ENCODE results near the gene GNAQ.

DNA sequence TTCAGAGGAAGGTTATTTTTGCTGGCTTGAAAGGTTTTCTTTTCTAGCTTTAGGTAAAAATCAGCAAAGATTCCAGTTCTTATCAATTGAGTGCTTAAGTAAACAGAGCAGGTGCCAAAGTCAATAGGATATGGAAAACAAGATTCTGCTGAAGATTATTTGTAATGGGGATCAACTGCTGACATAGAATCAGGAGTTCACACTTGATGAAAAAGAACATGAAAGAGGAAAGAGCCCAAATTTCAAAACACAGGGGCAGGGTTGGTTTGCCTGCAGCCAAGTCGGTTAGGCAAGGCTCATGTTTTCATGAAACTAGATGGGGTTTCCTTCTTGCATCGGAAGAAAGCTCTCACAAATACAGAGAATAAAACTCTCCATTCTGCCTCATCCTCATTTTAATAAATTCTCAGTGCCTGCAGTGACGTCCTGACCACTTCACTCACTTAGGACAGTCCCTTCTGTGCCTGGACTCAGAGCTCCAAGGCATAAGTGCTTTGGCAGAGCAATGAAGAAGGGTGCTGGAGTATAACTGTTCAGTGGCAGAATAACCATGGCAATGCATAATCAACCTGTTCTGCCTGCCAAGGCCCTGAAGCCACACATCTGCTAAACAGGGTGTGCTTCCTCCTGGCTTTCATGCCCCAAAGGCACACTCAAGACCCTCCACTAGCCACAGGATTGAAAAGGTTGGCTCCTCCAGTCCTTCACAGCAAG, 179.6 kb downstream of the GNAQ start:
- TF ChIP-seq CTCF (conservative IDR thresholded peaks at IDR 0.05 in 1 of 2, IDR thresholded peaks at IDR 0.05 in 1 of 2; ENCODE audit: extremely low read depth in 1 of 2, insufficient read depth in 1 of 2, low read depth in 1 of 2, low read length in 2 of 2) = no peak
- no peak for TF ChIP-seq EZH2 (IDR thresholded peaks at IDR 0.05; ENCODE audit: borderline replicate concordance, low read length)
